HG02610 (cell line): ENCODE measurements around the gene LHX2.
"Not testable (repeated sequence)": the region's sequence is repeated elsewhere in the genome, so short reads cannot be mapped to it uniquely, and the experiment has no call there.

Source experiments
- ATAC-seq: cut with Tn5 transposase; IDR thresholded peaks from one replicate; pipeline ENCODE4 v1.9.1; 2021; ENCODE audit warnings: mild to moderate bottlenecking, moderate library complexity; ENCODE audit not compliant: unreplicated experiment

LHX2 gene

GRCh38 chr9:124011460-124012301 is at the start of gene LHX2:
TSS of gene LHX2 (plus strand) at chr9:124011768. CDS start at chr9:124012349, 581 bp downstream.
- peak; percentile 42 for ATAC-seq

- no peak for ATAC-seq
Observed at GRCh38 chr9:123964761-123965160, 46.8 kb upstream of the LHX2 start.

- no peak for ATAC-seq
Observed at GRCh38 chr9:123965801-123966686, 45.5 kb upstream of the LHX2 start.

GRCh38 chr9:123967323-123967722 is 44.2 kb upstream of the LHX2 start:
- ATAC-seq = no peak

- no peak for ATAC-seq
Observed at GRCh38 chr9:123972618-123973017, 39.0 kb upstream of the LHX2 start.

- ATAC-seq = no peak
Observed at GRCh38 chr9:123973590-123974223, 37.9 kb upstream of the LHX2 start.

- ATAC-seq = no peak
Observed at GRCh38 chr9:123974471-123974870, 37.1 kb upstream of the LHX2 start.

- no peak for ATAC-seq
Observed at GRCh38 chr9:123975871-123976270, 35.7 kb upstream of the LHX2 start.

- ATAC-seq = not testable (repeated sequence)
Observed at GRCh38 chr9:123976579-123976978, 35.0 kb upstream of the LHX2 start.

- no peak for ATAC-seq
Observed at GRCh38 chr9:123978981-123979380, 32.6 kb upstream of the LHX2 start.

- ATAC-seq = no peak
Observed at GRCh38 chr9:123982535-123982934, 29.0 kb upstream of the LHX2 start.

- no peak for ATAC-seq
Observed at GRCh38 chr9:123983047-123983446, 28.5 kb upstream of the LHX2 start.

- no peak for ATAC-seq
Observed at GRCh38 chr9:123984802-123985201, 26.8 kb upstream of the LHX2 start.

- no peak for ATAC-seq
Observed at GRCh38 chr9:123985869-123986268, 25.7 kb upstream of the LHX2 start.

GRCh38 chr9:123990427-123990826 is 21.1 kb upstream of the LHX2 start:
- no peak for ATAC-seq

GRCh38 chr9:123992679-123993078 is 18.9 kb upstream of the LHX2 start:
- ATAC-seq = not testable (repeated sequence)

- peak; percentile 48 for ATAC-seq
Observed at GRCh38 chr9:123996731-123997421, 14.7 kb upstream of the LHX2 start.

GRCh38 chr9:123997665-123998277 is 13.8 kb upstream of the LHX2 start:
- ATAC-seq = peak; percentile 77

- no peak for ATAC-seq
Observed at GRCh38 chr9:123998278-123998925, 13.2 kb upstream of the LHX2 start.
